NCI-H1092 treated with DMSO at 0.1 percent for 48 hours (cell line): ENCODE results near the gene SPECC1.
"Not testable (repeated sequence)": the region's sequence is repeated elsewhere in the genome, so short reads cannot be mapped to it uniquely, and the experiment has no call there.

Source experiments
- DNase-seq: peaks from one replicate; lab custom pipeline; 2025; lab: John Stamatoyannopoulos, UW

The SPECC1 gene, protein sequence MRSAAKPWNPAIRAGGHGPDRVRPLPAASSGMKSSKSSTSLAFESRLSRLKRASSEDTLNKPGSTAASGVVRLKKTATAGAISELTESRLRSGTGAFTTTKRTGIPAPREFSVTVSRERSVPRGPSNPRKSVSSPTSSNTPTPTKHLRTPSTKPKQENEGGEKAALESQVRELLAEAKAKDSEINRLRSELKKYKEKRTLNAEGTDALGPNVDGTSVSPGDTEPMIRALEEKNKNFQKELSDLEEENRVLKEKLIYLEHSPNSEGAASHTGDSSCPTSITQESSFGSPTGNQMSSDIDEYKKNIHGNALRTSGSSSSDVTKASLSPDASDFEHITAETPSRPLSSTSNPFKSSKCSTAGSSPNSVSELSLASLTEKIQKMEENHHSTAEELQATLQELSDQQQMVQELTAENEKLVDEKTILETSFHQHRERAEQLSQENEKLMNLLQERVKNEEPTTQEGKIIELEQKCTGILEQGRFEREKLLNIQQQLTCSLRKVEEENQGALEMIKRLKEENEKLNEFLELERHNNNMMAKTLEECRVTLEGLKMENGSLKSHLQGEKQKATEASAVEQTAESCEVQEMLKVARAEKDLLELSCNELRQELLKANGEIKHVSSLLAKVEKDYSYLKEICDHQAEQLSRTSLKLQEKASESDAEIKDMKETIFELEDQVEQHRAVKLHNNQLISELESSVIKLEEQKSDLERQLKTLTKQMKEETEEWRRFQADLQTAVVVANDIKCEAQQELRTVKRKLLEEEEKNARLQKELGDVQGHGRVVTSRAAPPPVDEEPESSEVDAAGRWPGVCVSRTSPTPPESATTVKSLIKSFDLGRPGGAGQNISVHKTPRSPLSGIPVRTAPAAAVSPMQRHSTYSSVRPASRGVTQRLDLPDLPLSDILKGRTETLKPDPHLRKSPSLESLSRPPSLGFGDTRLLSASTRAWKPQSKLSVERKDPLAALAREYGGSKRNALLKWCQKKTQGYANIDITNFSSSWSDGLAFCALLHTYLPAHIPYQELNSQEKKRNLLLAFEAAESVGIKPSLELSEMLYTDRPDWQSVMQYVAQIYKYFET

DNA sequence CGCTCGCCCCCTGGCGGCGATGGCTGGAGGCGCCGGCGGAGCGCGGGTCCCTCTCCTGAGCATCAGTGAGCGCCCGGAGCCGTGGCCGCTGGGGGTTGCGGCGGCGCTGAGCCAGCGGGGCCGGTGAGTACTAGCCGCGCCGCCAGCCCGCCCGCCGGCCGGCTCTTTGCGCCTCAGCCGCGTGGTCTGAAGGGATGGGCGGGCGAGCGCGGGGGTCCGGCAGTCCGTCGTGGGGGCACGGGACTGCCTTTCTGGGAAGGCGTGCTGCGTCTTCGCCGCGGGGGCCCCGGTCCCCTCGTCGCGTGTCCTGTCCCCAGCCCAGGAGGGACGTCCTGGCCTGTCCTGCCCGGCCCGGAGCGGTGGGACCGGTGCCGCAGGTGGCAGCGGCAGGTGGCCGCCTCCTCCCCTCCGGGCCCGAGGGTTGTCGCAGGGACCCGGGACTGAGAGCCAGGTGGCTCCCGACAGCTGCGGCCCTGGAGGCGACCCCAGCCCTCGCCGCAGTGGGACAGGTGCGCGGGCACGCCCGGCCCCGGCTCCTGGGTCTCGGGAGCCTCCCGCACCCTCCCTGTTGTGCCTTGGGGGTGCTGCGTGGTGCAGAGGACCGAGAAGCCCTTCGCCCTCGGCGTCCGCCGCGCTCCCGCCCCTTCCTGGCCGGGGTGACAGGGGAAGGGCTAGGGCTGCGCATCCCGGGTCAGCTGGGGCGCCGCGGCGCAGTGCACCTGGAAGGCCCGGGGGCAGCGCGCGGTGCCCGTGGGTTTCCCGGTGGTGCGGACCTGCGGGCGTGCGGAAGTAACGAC is at the start of gene SPECC1:
SPECC1 (plus strand) TSS at position 58 of the 797 bp plus-strand sequence. CDS start 87,293 bp downstream, outside the sequence.
- peak; percentile 65 for DNase-seq

DNA sequence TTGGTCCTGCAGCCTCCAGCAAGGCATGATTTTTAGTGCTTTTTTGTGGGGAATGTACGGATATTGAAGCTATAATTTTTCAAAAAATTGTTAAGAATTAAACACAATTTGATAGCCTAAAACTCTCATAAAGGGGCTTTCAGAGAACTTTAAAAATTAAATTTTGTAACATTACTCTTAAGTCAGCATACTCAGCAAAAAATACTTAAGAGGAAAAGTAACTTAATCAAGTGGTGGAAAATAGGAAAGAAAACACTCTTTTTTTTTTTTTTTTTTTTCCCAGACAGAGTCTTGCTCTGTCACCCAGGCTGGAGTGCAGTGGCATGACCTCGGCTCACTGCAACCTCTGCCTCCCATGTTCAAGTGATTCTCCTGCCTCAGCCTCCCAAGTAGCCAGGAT is 46.2 kb upstream of the SPECC1 start:
- DNase-seq = not testable (repeated sequence)

DNA sequence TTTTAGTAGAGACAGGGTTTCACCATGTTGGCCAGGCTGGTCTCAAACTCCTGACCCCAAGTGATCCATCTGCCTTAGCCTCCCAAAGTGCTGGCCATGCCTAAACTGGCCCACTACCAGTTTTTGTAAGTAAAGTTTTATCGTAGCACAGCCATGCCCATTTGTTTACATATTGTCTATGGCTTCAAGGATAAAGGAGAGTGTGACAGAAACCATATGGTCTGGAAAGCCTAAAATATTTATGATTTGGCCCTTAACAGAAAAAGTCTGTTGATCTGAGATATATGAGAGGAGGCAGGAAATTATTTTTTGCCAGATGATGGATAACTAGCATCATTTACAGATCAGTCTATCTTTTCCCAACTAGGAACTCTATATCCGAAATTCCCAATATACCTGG is 36.0 kb upstream of the SPECC1 start:
- DNase-seq = no peak

DNA sequence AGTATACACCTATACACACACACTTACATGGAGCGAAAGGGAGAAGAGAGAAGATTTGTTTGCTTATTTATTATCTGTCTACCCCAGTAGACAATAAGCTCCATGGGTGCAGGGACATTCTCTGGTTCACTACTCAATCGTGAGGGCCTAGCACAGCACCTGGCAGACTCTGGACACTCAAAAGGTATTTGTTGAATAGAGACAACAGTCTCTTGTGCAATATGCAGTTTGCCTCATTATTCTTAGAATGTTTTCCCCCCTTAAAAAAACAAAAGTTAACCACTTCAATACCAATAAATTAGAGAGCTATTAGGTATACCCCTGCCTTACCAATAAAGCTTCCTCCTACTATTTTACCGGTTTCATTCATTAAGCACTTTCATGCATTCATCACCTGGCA is 33.6 kb upstream of the SPECC1 start:
- no peak for DNase-seq

DNA sequence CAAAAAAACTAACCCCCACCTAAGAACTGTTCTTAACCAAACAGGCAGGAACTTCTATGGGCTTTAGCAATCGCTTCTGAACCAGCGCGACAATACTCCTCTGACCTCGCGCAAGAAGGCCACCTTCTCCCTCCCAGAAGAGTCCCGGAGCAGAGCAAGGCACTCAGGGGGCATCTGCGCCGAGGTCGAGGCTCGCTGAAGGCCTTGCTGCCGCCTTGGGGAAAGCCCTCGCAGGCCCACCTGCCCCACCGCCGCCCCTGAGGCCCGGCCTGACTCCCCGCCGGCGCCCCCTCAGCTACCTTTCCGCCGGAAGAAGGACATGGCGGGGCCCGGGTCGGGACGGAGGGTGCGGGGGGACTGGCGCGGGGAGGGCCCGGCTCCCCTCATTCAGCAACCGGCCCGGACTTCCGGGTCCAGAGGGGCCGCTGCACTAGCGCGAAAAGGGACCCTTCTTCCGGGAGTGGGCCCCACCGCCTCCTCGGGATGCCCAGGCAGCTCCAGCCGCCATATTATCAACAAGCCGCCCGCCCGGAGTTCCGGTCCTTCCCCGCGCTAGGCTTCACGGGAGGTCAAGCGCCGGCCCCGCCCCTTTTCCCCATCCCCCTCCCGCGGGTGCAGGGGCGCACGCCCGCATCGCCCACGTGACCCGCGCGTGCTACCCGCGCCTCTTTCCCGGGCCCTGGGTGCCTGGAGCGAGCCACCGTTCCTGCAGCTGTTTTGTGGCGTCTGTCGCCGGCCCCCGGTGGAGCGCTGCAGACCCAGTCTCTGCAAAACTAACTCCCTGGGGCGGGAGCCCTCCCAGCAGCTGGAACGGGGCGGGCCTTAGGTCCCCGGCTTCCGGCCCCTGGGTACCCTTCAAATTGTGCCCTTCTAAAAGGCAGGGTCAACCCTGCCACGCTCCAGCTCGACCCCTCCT is 31.6 kb upstream of the SPECC1 start, which contains the start of gene AKAP10:
AKAP10 (minus strand) TSS at position 536 of the 916 bp plus-strand sequence; CDS start at position 387, 149 bp downstream.
- peak; percentile 79 for DNase-seq

DNA sequence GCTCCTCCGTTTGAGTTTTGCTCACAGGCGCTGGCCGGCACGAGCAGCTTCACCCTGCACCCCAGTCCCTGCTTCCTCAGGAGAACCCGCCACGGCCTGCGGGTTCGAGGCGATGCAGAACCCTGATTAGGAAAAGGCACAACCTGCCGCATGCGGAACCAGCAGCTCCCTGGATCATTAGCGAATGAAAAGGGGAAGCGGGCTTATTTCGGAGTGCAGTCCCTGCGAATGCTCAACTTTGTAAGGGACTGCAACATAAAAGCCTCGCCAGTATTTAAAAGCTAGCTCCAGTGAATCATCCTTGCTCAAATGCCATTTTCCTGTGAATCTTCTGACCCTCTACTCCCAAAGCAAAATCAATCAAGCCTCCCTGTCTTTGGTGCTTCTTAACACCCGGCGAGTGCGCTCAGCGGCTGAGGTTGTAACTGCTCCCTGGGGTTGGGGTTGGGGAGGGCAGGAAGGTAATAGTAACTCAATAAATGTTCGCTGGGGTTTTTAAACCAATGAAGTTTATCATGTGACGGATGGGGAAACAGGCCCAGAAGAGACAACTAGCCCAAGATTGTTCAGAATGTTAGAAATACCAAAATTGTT is 30.9 kb upstream of the SPECC1 start:
- no peak for DNase-seq

DNA sequence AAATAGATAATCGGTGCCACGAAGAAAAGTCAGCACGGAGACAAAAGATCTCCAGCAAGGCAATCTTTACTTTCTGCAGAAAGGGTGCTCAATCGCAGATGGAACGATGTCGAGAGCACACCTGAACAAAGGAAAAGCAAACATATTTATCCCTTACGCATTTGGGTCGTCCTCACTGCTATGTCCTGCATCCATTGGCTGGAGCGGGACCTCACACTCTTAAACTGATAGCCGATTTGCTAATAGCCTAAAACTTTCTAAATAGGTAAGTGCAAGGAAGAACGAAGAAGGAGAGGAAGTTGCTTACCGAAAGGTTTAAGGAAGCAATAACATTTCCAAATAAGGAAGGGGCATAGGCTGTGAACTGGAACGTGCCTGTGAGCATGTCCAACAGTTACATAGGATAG is 30.4 kb upstream of the SPECC1 start:
- no peak for DNase-seq

DNA sequence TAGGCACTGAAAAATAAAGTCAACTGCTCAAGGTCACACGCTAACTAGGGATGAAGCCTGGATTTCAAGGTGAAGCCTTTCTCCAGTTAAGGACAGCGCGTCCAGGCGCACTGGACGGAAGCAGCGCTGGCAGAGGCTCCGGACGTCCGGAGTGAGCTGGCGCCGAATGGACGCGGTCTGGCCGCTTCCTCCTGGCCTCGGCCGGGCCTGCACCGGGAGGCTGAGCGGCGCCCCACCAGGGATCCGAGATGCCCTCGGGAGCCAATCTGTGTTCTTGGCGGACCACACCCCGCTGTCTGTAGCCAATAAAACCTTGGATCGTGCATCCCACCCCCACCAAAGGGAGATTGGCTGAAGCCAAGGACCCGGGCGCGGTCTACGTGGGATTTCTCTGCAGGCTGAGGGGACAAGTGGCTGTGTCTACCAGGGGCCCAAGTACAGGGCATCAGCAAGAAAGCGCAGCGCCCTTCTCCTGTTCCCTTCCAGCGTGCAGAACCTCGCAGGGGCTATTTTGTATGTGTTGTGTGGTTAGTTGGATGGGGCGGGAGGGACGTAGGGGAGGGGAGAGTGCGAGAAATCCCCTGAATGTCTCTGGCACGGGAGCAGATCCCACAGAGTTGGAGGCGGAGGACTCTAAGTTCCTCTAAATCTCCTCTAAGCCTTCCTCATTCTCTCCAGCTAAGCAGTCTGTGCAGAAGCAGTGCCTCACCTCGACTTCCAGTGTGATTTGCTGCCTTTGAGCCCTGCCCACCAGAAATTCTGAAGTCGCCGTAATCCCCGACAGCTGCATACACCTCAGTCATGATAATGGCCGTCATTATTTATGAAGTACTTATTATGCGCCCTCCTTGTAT is 29.0 kb upstream of the SPECC1 start:
- DNase-seq = no peak

DNA sequence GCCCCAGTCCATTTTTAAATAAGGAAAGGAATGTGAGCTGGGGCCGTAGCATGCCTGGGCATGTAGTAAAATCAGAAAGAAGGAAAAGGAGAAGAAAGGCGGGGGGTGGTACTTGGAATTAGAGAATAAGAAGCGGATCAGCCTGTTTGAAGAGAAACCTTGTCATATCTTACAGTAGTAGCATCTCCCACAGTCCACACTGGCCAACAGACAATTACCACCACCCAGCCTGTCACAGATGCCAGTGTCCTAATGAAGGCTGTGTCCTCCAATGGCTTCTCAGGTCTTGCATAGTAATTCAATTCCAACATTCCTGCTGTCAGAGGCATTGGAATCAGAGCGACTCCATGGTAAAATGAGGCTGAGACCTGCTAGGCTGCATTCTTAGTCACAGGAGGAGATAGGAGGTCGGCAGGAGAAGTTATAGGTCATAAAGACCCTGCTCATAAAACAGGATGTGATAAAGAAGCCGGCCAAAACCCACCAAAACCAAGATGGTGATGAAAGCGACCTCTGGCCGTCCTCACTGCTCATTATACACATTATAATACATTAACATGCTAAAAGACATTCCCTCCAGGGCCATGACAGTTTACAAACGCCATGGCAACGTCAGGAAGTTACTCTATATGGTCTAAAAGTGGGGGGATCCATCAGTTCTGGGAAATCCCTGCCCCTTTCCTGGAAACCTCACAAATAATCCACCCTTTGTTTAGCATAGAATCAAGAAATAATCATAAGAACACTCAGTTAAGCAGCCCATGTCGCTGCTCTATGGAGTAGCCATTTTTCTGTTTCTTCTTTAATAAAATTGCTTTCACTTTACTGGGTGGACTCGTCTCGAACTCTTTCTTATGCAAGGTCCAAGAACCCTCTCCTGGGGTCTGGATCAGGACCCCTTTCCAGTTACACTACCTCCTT is 22.0 kb upstream of the SPECC1 start:
- DNase-seq = no peak

DNA sequence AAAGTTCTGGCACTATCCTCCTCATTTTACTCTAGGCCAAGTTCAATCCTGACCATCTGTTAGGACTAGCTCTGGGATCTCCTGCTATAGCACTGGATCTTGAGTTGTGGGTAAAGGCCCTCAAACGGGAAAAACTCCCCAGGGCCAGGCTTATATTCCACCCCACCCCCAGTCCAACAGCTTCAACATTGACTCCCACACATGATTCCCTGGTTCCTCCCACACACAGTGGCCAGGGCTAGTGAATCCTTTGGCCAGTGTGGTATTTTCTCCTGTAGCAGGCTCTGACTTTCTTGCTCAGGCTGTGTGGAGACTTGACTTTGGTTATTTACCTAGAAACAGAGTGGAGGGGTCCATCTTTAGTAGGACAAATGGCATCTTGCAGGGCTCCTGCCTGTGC is 21.3 kb upstream of the SPECC1 start:
- DNase-seq = no peak

DNA sequence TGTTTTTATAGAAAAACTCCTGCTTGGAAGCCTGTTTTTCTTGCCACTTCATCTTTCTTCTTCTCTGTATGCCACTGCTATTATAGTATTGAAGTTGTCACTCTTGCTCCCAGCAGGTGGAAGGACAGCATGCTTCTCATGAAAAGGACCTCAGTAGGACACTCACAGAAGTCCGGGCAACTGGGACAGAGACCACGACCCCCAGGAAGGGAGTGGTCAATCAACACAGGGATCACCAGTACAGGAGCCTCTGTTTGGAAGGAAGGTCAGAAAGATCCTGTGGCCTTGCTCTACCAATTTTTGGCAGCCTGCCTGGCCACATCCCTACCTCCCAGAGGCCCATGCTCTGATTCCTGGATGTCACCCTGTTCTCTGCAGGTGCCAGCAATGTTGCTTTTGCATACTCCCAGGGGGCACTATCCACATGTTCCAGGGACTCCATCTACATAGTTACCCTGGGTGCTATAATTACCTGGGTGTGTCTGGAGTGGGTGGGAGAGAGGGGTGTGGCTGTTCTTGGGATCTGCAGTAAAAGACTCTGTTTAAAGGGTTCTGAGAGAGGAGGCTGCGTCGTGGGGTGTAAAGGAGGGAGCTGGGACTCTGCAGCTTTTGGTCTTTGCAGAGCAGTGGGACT is 17.8 kb upstream of the SPECC1 start:
- DNase-seq = no peak

DNA sequence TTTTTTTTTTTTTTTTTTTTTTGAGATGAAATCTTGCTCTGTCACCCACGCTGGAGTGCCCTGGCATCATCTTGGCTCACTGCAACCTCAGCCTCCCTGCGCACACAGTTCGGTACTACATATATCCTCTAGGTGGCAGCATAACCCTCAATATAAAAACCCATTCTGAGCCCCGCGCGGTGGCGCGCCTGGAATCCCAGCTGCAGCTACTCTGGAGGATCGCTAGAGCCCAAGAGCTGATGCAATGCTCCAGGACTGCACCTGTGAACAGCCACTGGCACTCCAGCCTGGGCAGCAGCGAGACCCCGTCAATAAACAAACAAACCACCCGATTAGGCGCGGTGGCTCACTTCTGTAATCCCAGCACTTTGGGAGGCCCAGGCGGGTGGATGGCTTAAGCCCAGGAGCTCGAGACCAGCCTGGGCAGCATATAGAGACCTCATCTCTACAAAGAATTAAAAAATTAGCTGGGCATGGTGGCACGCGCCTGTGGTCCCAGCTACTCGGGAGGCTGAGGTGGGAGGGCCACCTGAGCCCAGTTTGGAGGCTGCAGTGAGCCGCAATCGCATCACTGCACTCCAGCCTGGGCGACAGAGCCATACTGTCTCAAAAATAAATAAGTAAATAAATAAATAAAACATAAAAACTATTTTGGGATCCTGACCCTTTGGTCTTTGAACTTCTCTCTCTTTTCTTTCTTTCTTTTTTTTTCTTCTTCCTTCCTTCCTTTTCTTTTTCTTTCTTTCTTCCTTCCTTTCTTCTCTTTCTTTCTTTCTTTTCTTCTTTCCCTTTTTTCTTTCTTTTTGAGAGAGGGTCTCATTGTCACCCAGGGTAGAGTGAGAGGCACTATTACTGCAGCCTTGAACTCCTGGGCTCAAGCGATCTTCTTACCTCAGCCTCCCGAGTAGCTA is 16.1 kb upstream of the SPECC1 start:
- peak; percentile 85 for DNase-seq

DNA sequence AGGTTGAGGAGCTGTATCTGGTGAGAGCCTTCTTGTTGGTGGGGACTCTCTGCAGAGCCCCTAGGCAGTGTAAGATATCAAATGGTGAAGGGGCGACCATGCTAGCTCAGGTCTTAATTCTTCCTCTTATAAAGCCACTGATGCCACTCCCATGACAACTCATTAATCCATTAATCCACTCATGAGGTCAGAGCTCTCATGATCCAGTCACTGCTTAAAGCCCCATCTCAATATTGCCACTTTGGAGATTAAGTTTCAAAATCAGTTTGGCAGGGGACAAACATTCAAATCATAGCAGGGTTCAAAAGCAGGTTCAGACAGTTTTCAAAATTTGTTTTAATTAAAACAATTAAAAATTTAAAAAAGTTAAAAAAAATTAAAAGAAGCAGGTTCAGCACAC is 13.1 kb upstream of the SPECC1 start:
- no peak for DNase-seq

DNA sequence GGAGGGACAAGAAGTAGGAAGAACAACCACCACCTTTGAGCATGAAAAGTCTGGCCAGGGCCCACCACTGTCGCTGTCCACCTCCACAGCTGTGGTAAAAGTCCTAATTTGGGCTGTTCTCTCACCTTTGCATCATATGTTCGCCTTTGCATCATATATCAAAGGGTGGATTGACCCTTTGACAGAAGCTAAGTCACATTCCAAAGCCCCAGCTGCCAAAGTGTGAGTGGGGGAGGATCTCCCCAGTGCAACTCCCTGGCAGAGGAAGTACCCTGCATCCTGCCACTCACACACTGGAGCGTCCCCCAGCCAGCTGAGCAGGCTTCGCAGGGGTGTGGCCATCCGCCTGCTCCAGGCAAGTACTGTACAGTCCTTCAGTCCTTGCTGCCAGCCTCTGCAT is 12.7 kb upstream of the SPECC1 start:
- no peak for DNase-seq

DNA sequence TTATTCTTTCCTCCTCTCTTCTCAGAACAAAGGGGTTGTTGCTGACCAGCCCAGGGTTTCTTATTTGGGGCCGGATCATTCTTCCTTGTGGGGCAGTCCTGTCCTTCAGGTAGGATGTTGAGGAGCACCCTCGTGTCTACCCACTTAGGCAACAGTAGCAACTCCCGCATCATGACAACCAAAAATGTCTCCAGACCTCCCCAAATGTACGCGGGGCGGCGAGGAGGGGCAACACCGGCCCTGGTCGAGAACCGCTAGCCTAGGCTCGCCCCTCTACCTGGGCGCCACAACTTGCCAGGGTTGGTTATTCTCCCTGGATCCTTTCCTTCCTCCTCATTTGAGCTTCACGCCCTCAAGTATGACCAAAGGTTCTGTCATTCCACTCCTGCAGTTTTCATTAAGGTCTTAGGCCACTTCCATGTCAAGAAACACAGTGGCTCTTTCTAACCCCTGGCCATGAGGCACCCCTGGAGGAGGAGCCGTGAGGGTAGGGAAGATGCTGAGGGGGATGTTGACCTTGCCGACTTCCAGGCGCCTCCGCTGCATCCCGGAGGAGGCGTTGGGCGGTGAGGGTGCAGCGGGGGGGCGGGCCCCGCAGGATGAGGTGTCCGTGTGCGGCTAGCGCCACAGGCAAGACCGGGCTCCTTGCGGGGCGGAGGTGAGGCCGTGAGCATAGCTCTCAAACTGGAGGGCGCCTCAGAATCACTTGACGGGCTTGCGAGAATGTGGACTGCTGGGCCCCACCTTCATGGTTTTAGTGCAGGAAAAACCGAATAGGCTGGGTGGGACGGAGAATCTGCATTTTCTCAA is 712 bp upstream of the SPECC1 start:
- DNase-seq = no peak

DNA sequence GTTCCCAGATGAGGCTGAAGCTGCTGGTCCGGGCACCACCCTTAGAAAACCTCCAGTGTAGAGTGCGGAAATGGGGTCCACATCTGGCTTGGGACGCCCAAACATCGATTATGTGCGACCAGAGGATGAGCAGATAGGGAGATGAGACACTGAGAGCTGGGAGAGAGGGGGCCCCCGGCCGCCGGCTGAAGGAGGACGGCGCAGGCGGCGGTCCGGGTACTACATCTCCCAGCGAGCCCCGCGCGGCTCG is 182 bp upstream of the SPECC1 start:
- no peak for DNase-seq
